IMR-90 (cell line): ENCODE data around the gene SLAMF9. TPM values are rescaled to one million over a fixed set of nuclear protein-coding genes. Genes with fewer than 3 reads are reported as not detected.

Experiments
- ATAC-seq: fragments of 200-7000 bp; cut with Tn5 transposase; 2 replicates; pipeline ENCODE4 v1.9.1; 2020; ENCODE audit warnings: low read depth, mild to moderate bottlenecking, moderate library complexity
- BruUV-seq: library from RNA; stranded (reverse); fragments of 400-500 nt; replicated peaks from 2 replicates; lab custom pipeline; 2021; lab: Mats Ljungman, UMichigan
- CTCF ChIA-PET: fragments of 300-600 bp; formaldehyde crosslinking; extraction: SDS; loops from one replicate; lab custom pipeline; 2021; ENCODE audit warnings: antibody characterized with exemption; lab: Yijun Ruan, JAX
- POLR2A ChIA-PET: fragments of 300-600 bp; sonication (Branson Sonifier 250); formaldehyde crosslinking; loops from one replicate; lab custom pipeline; 2022; ENCODE audit warnings: antibody characterized with exemption; ENCODE audit not compliant: unreplicated experiment; lab: Charles Lee
- DNase-seq: peaks from one replicate; pipeline ENCODE4 v3.0.0; 2013
- H2AFZ ChIP-seq: replicated peaks from 2 replicates; pipeline ENCODE3; 2013; ENCODE audit warnings: low read length, mild to moderate bottlenecking; ENCODE audit not compliant: poor library complexity
- H2AK5ac ChIP-seq: 2 replicates; pipeline ENCODE4 v1.6.1; 2013; ENCODE audit warnings: low read depth, low read length, inconsistent platforms
- H2AK9ac ChIP-seq: replicated peaks from 2 replicates; pipeline ENCODE3; 2013; ENCODE audit warnings: mild to moderate bottlenecking, low read depth, low read length, moderate library complexity; ENCODE audit not compliant: poor library complexity
- H2BK120ac ChIP-seq: 2 replicates; pipeline ENCODE4 v1.6.1; 2013; ENCODE audit warnings: low read depth, low read length, inconsistent platforms
- H2BK15ac ChIP-seq: 3 replicates; pipeline ENCODE4 v1.6.1; 2013; ENCODE audit warnings: low read depth, low read length, inconsistent platforms
- H2BK20ac ChIP-seq: 2 replicates; pipeline ENCODE4 v1.6.1; 2013; ENCODE audit warnings: low read depth, mild to moderate bottlenecking, inconsistent platforms, low read length, moderate library complexity
- H2BK5ac ChIP-seq: 2 replicates; pipeline ENCODE4 v1.6.1; 2013; ENCODE audit warnings: mild to moderate bottlenecking, low read depth, low read length, inconsistent platforms; ENCODE audit not compliant: poor library complexity, severe bottlenecking
- H3K14ac ChIP-seq: replicated peaks from 2 replicates; pipeline ENCODE4 v1.6.1; 2013; ENCODE audit warnings: low read depth, low read length, inconsistent platforms
- H3K18ac ChIP-seq: 2 replicates; pipeline ENCODE4 v1.6.1; 2013; ENCODE audit warnings: low read depth, low read length, control low read depth
- H3K23ac ChIP-seq: 2 replicates; pipeline ENCODE4 v1.6.1; 2013; ENCODE audit warnings: low read depth, low read length, inconsistent platforms
- H3K27ac ChIP-seq: 2 replicates; pipeline ENCODE4 v1.5.1; 2013; ENCODE audit warnings: mild to moderate bottlenecking, control low read depth, low read length; ENCODE audit not compliant: insufficient read depth
- H3K27me3 ChIP-seq: 2 replicates; pipeline ENCODE4 v1.6.1; 2013; ENCODE audit warnings: low read length; ENCODE audit not compliant: control insufficient read depth, insufficient read depth
- H3K36me3 ChIP-seq: 2 replicates; pipeline ENCODE4 v1.6.1; 2013; ENCODE audit warnings: low read length, mixed read lengths; ENCODE audit not compliant: control insufficient read depth, insufficient read depth
- H3K4ac ChIP-seq: 2 replicates; pipeline ENCODE4 v1.6.1; 2013; ENCODE audit warnings: low read depth, low read length, inconsistent platforms
- H3K4me1 ChIP-seq: 2 replicates; pipeline ENCODE4 v1.6.1; 2013; ENCODE audit warnings: low read length, mixed read lengths; ENCODE audit not compliant: control insufficient read depth, insufficient read depth
- H3K4me2 ChIP-seq: 2 replicates; pipeline ENCODE4 v1.6.1; 2013; ENCODE audit warnings: low read depth, mild to moderate bottlenecking, control low read depth, low read length, moderate library complexity
- H3K4me3 ChIP-seq: 2 replicates; pipeline ENCODE4 v1.5.1; 2013; ENCODE audit warnings: low read depth, mild to moderate bottlenecking, control low read depth, low read length, moderate library complexity; ENCODE audit not compliant: insufficient read depth
- H3K56ac ChIP-seq: 2 replicates; pipeline ENCODE4 v1.6.1; 2013; ENCODE audit warnings: low read length, inconsistent platforms; ENCODE audit not compliant: insufficient read depth; ENCODE audit errors: extremely low read depth
- H3K79me1 ChIP-seq, 2 experiments: 2 replicates each; pipeline ENCODE4 v1.6.1; 2013; ENCODE audit warnings: low read length in 2 of 2, inconsistent platforms in 1 of 2, low read depth in 1 of 2
- H3K9ac ChIP-seq: 2 replicates; pipeline ENCODE4 v1.6.1; 2013; ENCODE audit warnings: low read depth, low read length, control low read depth
- H3K9me1 ChIP-seq: 2 replicates; pipeline ENCODE4 v1.6.1; 2013; ENCODE audit warnings: low read length, inconsistent platforms; ENCODE audit not compliant: insufficient read depth
- H3K9me3 ChIP-seq: 2 replicates; pipeline ENCODE4 v1.6.1; 2013; ENCODE audit warnings: low read length; ENCODE audit not compliant: control insufficient read depth, insufficient read depth
- H4K20me1 ChIP-seq: 2 replicates; pipeline ENCODE4 v1.6.1; 2013; ENCODE audit warnings: low read length, inconsistent platforms; ENCODE audit not compliant: insufficient read depth
- H4K5ac ChIP-seq: 2 replicates; pipeline ENCODE4 v1.6.1; 2013; ENCODE audit warnings: mild to moderate bottlenecking, low read depth, low read length, control low read depth
- H4K8ac ChIP-seq, 2 experiments: 2 replicates each; pipeline ENCODE4 v1.6.1; 2013; ENCODE audit warnings: low read depth in 2 of 2, low read length in 2 of 2, control low read depth in 1 of 2, inconsistent platforms in 1 of 2
- H4K91ac ChIP-seq: 2 replicates; pipeline ENCODE4 v1.6.1; 2013; ENCODE audit warnings: low read depth, low read length, inconsistent platforms; ENCODE audit not compliant: insufficient read depth
- FOS ChIP-seq: fragments of 150-350 bp; IDR thresholded peaks from 2 replicates; pipeline ENCODE4 v1.6.1; 2016; ENCODE audit warnings: low read depth, low read length
- MXI1 ChIP-seq: IDR thresholded peaks from 2 replicates; pipeline ENCODE4 v1.6.1; 2012; ENCODE audit warnings: low read depth, mild to moderate bottlenecking, low read length, moderate library complexity, borderline replicate concordance
- NFE2L2 ChIP-seq: fragments of 150-350 bp; IDR thresholded peaks from 2 replicates; pipeline ENCODE4 v1.6.1; 2016; ENCODE audit warnings: low read depth, mild to moderate bottlenecking, low read length
- RAD21 ChIP-seq: IDR thresholded peaks from 2 replicates; pipeline ENCODE4 v1.6.1; 2012; ENCODE audit warnings: low read length, improper control_type of control experiment
- RCOR1 ChIP-seq: IDR thresholded peaks from 2 replicates; pipeline ENCODE4 v1.6.1; 2012; ENCODE audit warnings: mild to moderate bottlenecking, low read length, improper control_type of control experiment; ENCODE audit not compliant: insufficient replicate concordance
- RFX5 ChIP-seq: IDR thresholded peaks from 2 replicates; pipeline ENCODE4 v1.8.0; 2012; ENCODE audit warnings: low read depth, mild to moderate bottlenecking, low read length, moderate library complexity
- SMC3 ChIP-seq: fragments of 150-350 bp; IDR thresholded peaks from 2 replicates; pipeline ENCODE4 v1.6.1; 2016; ENCODE audit warnings: low read depth, mild to moderate bottlenecking, antibody characterized with exemption, low read length, moderate library complexity
- WGBS, 2 experiments: methylation state at CpG; one replicate each; pipeline versions ENCODE4 v1.1.5 to v1.1.7; 2013; ENCODE audit warnings: missing lambda C conversion rate in 2 of 2; ENCODE audit not compliant: insufficient read length in 1 of 2; ENCODE audit errors: extremely low coverage in 2 of 2; 5-methylcytosine and 5-hydroxymethylcytosine counted together
- dilution Hi-C: fragments of 300-500 bp; cut with HindIII; formaldehyde crosslinking; loops from one replicate; pipeline ENCODE4 v1.14.3; 2018; ENCODE audit warnings: low sequenced_read_pairs; ENCODE audit not compliant: unreplicated experiment
- in situ Hi-C: fragments of 300-500 bp; cut with MboI; formaldehyde crosslinking; loops from 3 replicates; pipeline ENCODE4 v1.14.3; 2019; ENCODE audit warnings: low sequenced_read_pairs, inconsistent platforms, mixed read lengths
- intact Hi-C: fragments of 100-400 bp; cut with micrococcal nuclease; formaldehyde crosslinking; loops from 2 replicates; pipeline ENCODE4 v1.10.0; 2022
- polyA plus RNA-seq, 3 experiments: library from polyadenylated mRNA; depleted of rRNA; stranded (reverse); fragments of >200 nt; gene quantifications; 2 replicates each; pipeline ENCODE4 v1.2.3, GENCODE V29; 2012; ENCODE audit warnings: low replicate concordance in 1 of 3
- total RNA-seq: library from RNA; depleted of rRNA; stranded (reverse); fragments of >200 nt; gene quantifications from 2 replicates; pipeline ENCODE4 v1.2.3, GENCODE V29; 2012
- TF ChIP-seq, protein P1 (sequence below): fragments of 150-350 bp; IDR thresholded peaks from 2 replicates; pipeline ENCODE4 v1.6.1; 2016; ENCODE audit warnings: low read depth, mild to moderate bottlenecking, low read length, moderate library complexity, borderline replicate concordance
- TF ChIP-seq, protein P2 (sequence below): fragments of 150-350 bp; IDR thresholded peaks from 2 replicates; pipeline ENCODE4 v1.6.1; 2017; ENCODE audit warnings: mild to moderate bottlenecking, antibody characterized with exemption, low read length, low read depth
- TF ChIP-seq, protein P3 (sequence below): conservative IDR thresholded peaks from 2 replicates; pipeline ENCODE4 v1.5.1; 2012; ENCODE audit warnings: mild to moderate bottlenecking, low read depth, low read length, improper control_type of control experiment

The SLAMF9 gene
- total and polyA plus RNA-seq, 2 of the 4 experiments (the other 2 are of a cell fraction) = 0.18 to 0.67 TPM

DNA sequence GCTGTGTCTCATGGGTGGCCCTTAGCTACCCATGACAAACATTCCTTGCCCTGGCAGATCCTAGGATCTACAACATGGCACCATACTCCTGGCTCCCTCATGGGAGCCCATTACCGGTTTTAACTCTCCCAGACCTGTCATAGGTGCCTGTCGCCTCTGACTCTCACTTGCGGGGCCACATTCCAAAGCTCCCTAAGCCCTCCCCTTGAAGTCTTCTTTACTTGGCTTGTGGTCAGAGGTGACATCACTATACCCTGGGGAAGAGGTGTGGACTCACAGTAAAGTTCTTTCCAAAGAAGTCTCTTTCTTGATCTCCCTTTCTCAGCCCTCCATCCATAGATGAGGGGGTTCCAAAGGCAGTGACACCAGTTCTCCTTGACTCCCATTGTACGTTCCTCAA, 5.4 kb upstream of the SLAMF9 start:
- Histone ChIP-seq H2BK15ac (no peak overlapping the region), H3K56ac (no peak overlapping the region), H3K18ac (no peak overlapping the region), H3K27ac (no peak overlapping the region), H3K9me1 (no peaks in the 10 kb centered on the region), H3K27me3 (peaks cover 1% of the 10 kb centered on the region), H3K36me3 (no peaks in the 10 kb centered on the region), H3K14ac (no peak overlapping the region), H2AK9ac (no peak overlapping the region), H3K9me3 (no peaks in the 10 kb centered on the region), H4K8ac (no peak overlapping the region), H2AK5ac (no peak overlapping the region), H2AFZ (no peak overlapping the region), H4K91ac (no peak overlapping the region), H2BK20ac (no peak overlapping the region), H2BK5ac (no peak overlapping the region), H4K20me1 (no peaks in the 10 kb centered on the region), H3K4ac (no peak overlapping the region), H3K4me3 (no peak overlapping the region), H3K4me2 (no peak overlapping the region), H4K5ac (no peak overlapping the region), H3K9ac (no peak overlapping the region), H3K79me1 (no peaks in the 10 kb centered on the region), H2BK120ac (no peak overlapping the region), H3K23ac (no peak overlapping the region), H3K4me1 (peaks cover 2% of the 10 kb centered on the region; the same call in 1 of the 2 replicates)
- DNase-seq (no peak), ATAC-seq (no peak)
- BruUV-seq = no TSS peak
- intact Hi-C loops = no loop called here
- 20% methylated on average over 1 of the region's 4 CpGs; no CpG with 5 or more reads in 1 of the 2 experiments for WGBS, 2 experiments
- ChIA-PET POLR2A (no interaction called here), CTCF (interaction anchor here (1.0 kb wide), 1 partner anchor 14 kb away, joined by 3 read pairs; no protein-coding TSS in a partner anchor)
- TF ChIP-seq, protein P1, sequence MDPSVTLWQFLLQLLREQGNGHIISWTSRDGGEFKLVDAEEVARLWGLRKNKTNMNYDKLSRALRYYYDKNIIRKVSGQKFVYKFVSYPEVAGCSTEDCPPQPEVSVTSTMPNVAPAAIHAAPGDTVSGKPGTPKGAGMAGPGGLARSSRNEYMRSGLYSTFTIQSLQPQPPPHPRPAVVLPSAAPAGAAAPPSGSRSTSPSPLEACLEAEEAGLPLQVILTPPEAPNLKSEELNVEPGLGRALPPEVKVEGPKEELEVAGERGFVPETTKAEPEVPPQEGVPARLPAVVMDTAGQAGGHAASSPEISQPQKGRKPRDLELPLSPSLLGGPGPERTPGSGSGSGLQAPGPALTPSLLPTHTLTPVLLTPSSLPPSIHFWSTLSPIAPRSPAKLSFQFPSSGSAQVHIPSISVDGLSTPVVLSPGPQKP = no peak
- TF ChIP-seq NFE2L2 = no peak
- TF ChIP-seq, protein P2, sequence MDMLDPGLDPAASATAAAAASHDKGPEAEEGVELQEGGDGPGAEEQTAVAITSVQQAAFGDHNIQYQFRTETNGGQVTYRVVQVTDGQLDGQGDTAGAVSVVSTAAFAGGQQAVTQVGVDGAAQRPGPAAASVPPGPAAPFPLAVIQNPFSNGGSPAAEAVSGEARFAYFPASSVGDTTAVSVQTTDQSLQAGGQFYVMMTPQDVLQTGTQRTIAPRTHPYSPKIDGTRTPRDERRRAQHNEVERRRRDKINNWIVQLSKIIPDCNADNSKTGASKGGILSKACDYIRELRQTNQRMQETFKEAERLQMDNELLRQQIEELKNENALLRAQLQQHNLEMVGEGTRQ = no peak
- TF ChIP-seq RFX5 = no peak
- TF ChIP-seq SMC3 = no peak
- TF ChIP-seq, protein P3, sequence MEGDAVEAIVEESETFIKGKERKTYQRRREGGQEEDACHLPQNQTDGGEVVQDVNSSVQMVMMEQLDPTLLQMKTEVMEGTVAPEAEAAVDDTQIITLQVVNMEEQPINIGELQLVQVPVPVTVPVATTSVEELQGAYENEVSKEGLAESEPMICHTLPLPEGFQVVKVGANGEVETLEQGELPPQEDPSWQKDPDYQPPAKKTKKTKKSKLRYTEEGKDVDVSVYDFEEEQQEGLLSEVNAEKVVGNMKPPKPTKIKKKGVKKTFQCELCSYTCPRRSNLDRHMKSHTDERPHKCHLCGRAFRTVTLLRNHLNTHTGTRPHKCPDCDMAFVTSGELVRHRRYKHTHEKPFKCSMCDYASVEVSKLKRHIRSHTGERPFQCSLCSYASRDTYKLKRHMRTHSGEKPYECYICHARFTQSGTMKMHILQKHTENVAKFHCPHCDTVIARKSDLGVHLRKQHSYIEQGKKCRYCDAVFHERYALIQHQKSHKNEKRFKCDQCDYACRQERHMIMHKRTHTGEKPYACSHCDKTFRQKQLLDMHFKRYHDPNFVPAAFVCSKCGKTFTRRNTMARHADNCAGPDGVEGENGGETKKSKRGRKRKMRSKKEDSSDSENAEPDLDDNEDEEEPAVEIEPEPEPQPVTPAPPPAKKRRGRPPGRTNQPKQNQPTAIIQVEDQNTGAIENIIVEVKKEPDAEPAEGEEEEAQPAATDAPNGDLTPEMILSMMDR = no peak
- TF ChIP-seq RCOR1 = no peak
- TF ChIP-seq MXI1 = no peak
- TF ChIP-seq FOS = no peak
- TF ChIP-seq RAD21 = no peak
- dilution Hi-C loops = no loop called here
- in situ Hi-C loops = no loop called here
